ENCODE results near the gene TEAD1.

TEAD1 gene

GRCh38 chr11:12834166-12834565 is 159.9 kb downstream of the TEAD1 start:
- TF ChIP-seq CTCF (IDR thresholded peaks at IDR 0.05; ENCODE audit: low read depth, low read length), result no peak
- no peak for DNase-seq (ENCODE audit: extremely low read depth, low read depth)

- no peak for TF ChIP-seq CTCF (IDR thresholded peaks at IDR 0.05; ENCODE audit: low read depth, low read length)
- DNase-seq (ENCODE audit: extremely low read depth, low read depth), result no peak
These were observed 160.4 kb downstream of the TEAD1 start for GRCh38 chr11:12834630-12835029.

- no peak for DNase-seq (ENCODE audit: extremely low read depth, low read depth)
- no peak for TF ChIP-seq CTCF (IDR thresholded peaks at IDR 0.05; ENCODE audit: low read depth, low read length)
These were observed 161.1 kb downstream of the TEAD1 start for GRCh38 chr11:12835286-12835685.

GRCh38 chr11:12838463-12839123 is 164.4 kb downstream of the TEAD1 start:
- TF ChIP-seq CTCF (IDR thresholded peaks at IDR 0.05; ENCODE audit: low read depth, low read length), result no peak
- DNase-seq (ENCODE audit: extremely low read depth, low read depth), result no peak

- no peak for TF ChIP-seq CTCF (IDR thresholded peaks at IDR 0.05; ENCODE audit: low read depth, low read length)
- DNase-seq (ENCODE audit: extremely low read depth, low read depth), result no peak
These were observed 166.8 kb downstream of the TEAD1 start for GRCh38 chr11:12840871-12841660.

- TF ChIP-seq CTCF (IDR thresholded peaks at IDR 0.05; ENCODE audit: low read depth, low read length), result no peak
- no peak for DNase-seq (ENCODE audit: extremely low read depth, low read depth)
These were observed 167.9 kb downstream of the TEAD1 start for GRCh38 chr11:12841946-12842630.
